ENCODE measurements around the gene SETD2. TPM values are rescaled to one million over a fixed set of nuclear protein-coding genes. Genes with fewer than 3 reads are reported as not detected.
A peak's percentile ranks its signal among the peaks of the same experiment; 100 is the strongest.
"Not testable (repeated sequence)": the region's sequence is repeated elsewhere in the genome, so short reads cannot be mapped to it uniquely, and the experiment has no call there.

The SETD2 gene, protein sequence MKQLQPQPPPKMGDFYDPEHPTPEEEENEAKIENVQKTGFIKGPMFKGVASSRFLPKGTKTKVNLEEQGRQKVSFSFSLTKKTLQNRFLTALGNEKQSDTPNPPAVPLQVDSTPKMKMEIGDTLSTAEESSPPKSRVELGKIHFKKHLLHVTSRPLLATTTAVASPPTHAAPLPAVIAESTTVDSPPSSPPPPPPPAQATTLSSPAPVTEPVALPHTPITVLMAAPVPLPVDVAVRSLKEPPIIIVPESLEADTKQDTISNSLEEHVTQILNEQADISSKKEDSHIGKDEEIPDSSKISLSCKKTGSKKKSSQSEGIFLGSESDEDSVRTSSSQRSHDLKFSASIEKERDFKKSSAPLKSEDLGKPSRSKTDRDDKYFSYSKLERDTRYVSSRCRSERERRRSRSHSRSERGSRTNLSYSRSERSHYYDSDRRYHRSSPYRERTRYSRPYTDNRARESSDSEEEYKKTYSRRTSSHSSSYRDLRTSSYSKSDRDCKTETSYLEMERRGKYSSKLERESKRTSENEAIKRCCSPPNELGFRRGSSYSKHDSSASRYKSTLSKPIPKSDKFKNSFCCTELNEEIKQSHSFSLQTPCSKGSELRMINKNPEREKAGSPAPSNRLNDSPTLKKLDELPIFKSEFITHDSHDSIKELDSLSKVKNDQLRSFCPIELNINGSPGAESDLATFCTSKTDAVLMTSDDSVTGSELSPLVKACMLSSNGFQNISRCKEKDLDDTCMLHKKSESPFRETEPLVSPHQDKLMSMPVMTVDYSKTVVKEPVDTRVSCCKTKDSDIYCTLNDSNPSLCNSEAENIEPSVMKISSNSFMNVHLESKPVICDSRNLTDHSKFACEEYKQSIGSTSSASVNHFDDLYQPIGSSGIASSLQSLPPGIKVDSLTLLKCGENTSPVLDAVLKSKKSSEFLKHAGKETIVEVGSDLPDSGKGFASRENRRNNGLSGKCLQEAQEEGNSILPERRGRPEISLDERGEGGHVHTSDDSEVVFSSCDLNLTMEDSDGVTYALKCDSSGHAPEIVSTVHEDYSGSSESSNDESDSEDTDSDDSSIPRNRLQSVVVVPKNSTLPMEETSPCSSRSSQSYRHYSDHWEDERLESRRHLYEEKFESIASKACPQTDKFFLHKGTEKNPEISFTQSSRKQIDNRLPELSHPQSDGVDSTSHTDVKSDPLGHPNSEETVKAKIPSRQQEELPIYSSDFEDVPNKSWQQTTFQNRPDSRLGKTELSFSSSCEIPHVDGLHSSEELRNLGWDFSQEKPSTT (N-terminal part only)
- total RNA-seq, result 21.0 TPM

DNA sequence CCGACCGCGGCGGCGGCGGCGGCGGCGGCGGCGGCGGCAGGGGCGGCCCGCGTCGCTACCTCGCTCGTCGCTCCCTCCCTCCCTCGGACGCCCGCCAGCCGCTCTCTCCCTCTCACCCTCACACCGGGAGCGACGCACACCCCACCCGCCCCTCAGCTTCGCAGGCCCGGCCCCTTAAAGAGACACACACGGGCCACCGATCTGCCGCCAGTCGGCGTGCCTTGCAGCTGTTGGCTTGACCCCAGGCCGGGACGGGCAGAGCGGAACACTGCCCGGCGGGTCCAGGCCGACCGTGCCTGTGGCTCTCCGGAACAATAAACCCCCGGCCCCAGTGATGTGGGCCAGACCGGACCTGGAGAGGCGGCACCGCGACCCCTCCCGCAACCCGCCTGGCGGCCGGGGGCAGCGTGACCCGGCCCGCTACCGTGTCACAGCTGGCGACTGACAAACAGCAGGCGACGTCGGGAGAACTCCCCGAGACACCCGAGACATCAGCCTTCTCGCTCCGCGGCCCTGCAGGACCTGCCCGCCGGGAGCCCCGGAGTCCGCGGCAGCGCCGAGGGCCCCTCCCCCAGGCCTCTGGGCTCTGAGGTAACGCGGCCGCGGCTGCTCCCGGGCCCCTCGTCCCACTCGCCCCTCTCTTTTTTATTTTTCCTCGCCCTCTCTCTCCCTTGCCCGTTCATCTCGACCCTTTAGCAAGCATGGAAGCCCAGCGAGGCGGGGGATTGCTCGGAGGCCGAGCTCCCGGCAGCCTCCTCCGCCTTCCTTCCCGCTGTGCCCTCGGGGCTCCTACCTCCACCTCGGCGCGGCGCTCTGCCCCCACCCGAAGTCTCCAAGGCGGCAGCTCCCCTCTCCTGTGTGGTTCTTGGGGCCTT is at the start of gene SETD2:
SETD2 (minus strand) TSS at position 107 of the 875 bp plus-strand sequence. CDS start 189 bp downstream, outside the sequence.
- no peaks in the 10 kb centered on the region for H3K9me3 ChIP-seq
- TF ChIP-seq, protein P1, sequence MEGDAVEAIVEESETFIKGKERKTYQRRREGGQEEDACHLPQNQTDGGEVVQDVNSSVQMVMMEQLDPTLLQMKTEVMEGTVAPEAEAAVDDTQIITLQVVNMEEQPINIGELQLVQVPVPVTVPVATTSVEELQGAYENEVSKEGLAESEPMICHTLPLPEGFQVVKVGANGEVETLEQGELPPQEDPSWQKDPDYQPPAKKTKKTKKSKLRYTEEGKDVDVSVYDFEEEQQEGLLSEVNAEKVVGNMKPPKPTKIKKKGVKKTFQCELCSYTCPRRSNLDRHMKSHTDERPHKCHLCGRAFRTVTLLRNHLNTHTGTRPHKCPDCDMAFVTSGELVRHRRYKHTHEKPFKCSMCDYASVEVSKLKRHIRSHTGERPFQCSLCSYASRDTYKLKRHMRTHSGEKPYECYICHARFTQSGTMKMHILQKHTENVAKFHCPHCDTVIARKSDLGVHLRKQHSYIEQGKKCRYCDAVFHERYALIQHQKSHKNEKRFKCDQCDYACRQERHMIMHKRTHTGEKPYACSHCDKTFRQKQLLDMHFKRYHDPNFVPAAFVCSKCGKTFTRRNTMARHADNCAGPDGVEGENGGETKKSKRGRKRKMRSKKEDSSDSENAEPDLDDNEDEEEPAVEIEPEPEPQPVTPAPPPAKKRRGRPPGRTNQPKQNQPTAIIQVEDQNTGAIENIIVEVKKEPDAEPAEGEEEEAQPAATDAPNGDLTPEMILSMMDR (IDR thresholded peaks at IDR 0.05), result peak; percentile 24 to 59 (median 34)
- no peaks in the 10 kb centered on the region for H3K36me3 ChIP-seq
- peak within 1 kb of the TSS; percentile 94 to 97 for H3K27ac ChIP-seq
- peak within 1 kb of the TSS; percentile 97 to 98 for H3K4me3 ChIP-seq
- H3K27me3 ChIP-seq, result no peaks in the 10 kb centered on the region
- intact Hi-C loops (cut with DNase I), result loop anchor here (2.0 to 10.0 kb wide), 4 partner anchors 119 to 621 kb away; partner anchors contain the start of genes KIF9, KLHL18, PTPN23 and SMARCC1
- peaks cover 3 to 44% of the 10 kb centered on the region in 2 donors for H3K4me1 ChIP-seq
- peak; percentile 80 to 97 for DNase-seq (ENCODE audit: low spot score in 2 of 2)

DNA sequence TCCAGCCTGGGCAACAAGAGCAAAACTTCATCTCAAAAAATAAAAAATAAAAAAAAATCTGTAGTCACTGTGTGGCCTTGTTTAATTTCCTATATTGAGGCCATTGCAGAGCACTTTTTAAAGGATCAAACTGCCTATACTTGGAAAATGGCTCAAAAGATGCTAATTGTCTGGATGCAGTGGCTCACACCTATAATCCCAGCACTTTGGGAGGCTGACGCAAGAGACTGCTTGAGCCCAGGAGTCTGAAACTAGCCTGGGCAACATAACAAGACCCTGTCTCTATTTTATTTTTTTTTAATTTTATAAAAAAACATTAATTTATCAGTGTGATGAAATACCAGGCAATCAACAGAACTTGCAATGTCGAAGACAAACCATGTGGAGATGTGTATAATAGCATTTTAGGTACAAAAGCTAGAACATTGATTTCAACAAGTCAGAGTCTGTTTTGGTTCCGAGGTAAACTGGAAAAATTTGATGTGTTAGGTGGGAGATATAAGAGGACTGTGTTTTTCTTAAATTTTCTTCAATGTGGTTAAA is 47.0 kb upstream of the SETD2 start:
- no peaks in the 10 kb centered on the region for H3K4me1 ChIP-seq
- H3K27ac ChIP-seq, result no peak overlapping the region
- no peak overlapping the region for H3K4me3 ChIP-seq
- no peak for DNase-seq (ENCODE audit: low spot score in 2 of 2)
- H3K9me3 ChIP-seq, result no peaks in the 10 kb centered on the region
- TF ChIP-seq, protein P1 (IDR thresholded peaks at IDR 0.05), result no peak
- intact Hi-C loops (cut with DNase I), result no loop called here
- no peaks in the 10 kb centered on the region for H3K36me3 ChIP-seq
- no peaks in the 10 kb centered on the region for H3K27me3 ChIP-seq

DNA sequence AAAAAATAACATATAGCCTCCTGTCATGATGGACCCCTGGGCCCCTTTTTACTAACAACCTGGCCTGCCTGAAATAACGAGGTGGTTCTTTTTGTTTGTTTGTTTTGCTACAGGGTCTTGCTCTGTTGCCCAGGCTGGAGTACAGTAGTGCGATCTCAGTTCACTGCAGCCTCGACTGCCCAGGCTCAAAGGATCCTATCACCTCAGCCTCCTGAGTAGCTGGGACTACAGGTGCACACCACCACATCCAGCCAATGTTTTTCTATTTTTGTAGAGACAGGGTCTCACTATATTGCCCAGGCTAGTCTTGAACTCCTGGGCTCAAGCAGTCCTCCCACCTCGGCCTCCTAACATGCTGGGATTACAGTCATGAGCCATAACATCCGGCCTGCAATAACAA is 42.1 kb upstream of the SETD2 start:
- H3K27ac ChIP-seq; H3K27me3 ChIP-seq; DNase-seq (ENCODE audit: low spot score in 2 of 2); H3K9me3 ChIP-seq; H3K36me3 ChIP-seq; intact Hi-C loops (cut with DNase I); H3K4me1 ChIP-seq; H3K4me3 ChIP-seq: not testable (repeated sequence)

DNA sequence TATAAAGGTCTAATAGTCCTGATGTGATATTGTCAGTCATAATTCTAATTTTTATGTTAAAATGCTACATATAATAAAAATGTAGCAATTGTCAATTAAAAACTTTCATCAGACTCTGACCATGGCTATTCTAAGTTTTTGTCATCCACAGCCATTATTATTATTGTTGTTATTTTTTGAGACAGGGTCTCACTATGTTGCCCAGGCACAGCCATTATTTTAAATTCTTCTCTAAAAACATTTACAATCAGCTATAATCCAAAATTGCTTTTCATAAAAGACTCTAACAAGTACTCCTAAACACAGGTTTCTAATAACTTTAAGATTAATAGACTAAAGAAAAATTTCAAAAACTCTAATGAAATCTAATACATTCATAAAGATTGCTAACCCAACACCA is 41.0 kb upstream of the SETD2 start:
- TF ChIP-seq, protein P1 (IDR thresholded peaks at IDR 0.05), result no peak
- H3K4me1 ChIP-seq, result no peaks in the 10 kb centered on the region
- no peaks in the 10 kb centered on the region for H3K36me3 ChIP-seq
- H3K9me3 ChIP-seq, result no peaks in the 10 kb centered on the region
- H3K27me3 ChIP-seq, result no peaks in the 10 kb centered on the region
- no peak for DNase-seq (ENCODE audit: low spot score in 2 of 2)
- H3K4me3 ChIP-seq, result no peak overlapping the region
- H3K27ac ChIP-seq, result no peak overlapping the region
- intact Hi-C loops (cut with DNase I), result no loop called here

DNA sequence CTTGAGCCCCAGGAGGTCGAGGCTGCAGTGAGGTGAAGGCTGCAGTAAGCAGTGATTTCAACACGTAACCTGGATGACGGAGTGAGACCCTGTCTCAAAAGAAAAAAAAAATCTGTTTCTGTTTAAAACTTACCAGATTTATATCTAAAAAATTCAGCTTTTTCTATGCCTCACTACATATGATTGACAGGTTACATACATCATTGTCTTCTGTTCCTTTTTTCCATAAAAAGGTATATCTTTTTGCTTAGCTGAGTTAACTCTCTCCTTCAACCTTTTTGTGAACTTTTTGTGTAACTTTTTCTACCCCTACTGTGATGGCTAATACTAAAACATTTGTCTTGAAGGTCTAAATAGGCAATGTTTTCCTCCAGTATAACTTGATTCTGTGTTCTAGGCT is 38.6 kb upstream of the SETD2 start:
- Histone ChIP-seq H3K4me3 (no peak overlapping the region), H3K9me3 (no peaks in the 10 kb centered on the region), H3K27ac (no peak overlapping the region), H3K4me1 (no peaks in the 10 kb centered on the region), H3K36me3 (no peaks in the 10 kb centered on the region), H3K27me3 (no peaks in the 10 kb centered on the region)
- no peak for DNase-seq (ENCODE audit: low spot score in 2 of 2)
- TF ChIP-seq, protein P1 (IDR thresholded peaks at IDR 0.05), result no peak
- intact Hi-C loops (cut with DNase I), result no loop called here
